PC-3 (cell line): ENCODE measurements around the gene WWC1. TPM values are rescaled to one million over a fixed set of nuclear protein-coding genes. Genes with fewer than 3 reads are reported as not detected.

ENCODE experiments used
- ATAC-seq: fragments of 200-7000 bp; cut with Tn5 transposase; 2 replicates; pipeline ENCODE4 v1.9.1; 2020; ENCODE audit warnings: mild to moderate bottlenecking, moderate library complexity
- BruUV-seq: library from RNA; stranded (reverse); fragments of 400-500 nt; replicated peaks from 2 replicates; lab custom pipeline; 2021; lab: Mats Ljungman, UMichigan
- CTCF ChIA-PET: fragments of 300-600 bp; sonication (Branson Sonifier 250); formaldehyde crosslinking; loops from one replicate; lab custom pipeline; 2022; ENCODE audit warnings: antibody characterized with exemption; lab: Charles Lee
- POLR2A ChIA-PET: fragments of 300-600 bp; sonication (Branson Sonifier 250); formaldehyde crosslinking; loops from one replicate; lab custom pipeline; 2022; ENCODE audit warnings: antibody characterized with exemption; ENCODE audit not compliant: unreplicated experiment; lab: Charles Lee
- DNase-seq: peaks from one replicate; pipeline ENCODE4 v3.0.0-alpha.2; 2015
- H2AFZ ChIP-seq: fragments of 300-600 bp; sonication (generic); 2 replicates; pipeline ENCODE4 v1.6.0; 2016; ENCODE audit warnings: antibody characterized with exemption, low read length
- H3F3A ChIP-seq: fragments of 300-600 bp; sonication (generic); one replicate; pipeline ENCODE4 v1.6.0; 2017; ENCODE audit warnings: antibody characterized with exemption, low read length, control low read depth, mild to moderate bottlenecking; ENCODE audit not compliant: unreplicated experiment
- H3K27ac ChIP-seq: fragments of 300-600 bp; sonication (generic); 2 replicates; pipeline ENCODE4 v1.5.1; 2016; ENCODE audit warnings: mild to moderate bottlenecking, low read length
- H3K27me3 ChIP-seq: fragments of 300-600 bp; sonication (generic); 2 replicates; pipeline ENCODE4 v1.6.1; 2016; ENCODE audit warnings: low read length, mixed read lengths
- H3K36me3 ChIP-seq: fragments of 300-600 bp; sonication (generic); 2 replicates; pipeline ENCODE4 v1.6.1; 2016; ENCODE audit warnings: low read depth, mixed run types, low read length, mixed read lengths
- H3K4me1 ChIP-seq: fragments of 300-600 bp; sonication (generic); 2 replicates; pipeline ENCODE4 v1.5.1; 2016; ENCODE audit warnings: low read length; ENCODE audit not compliant: insufficient read depth
- H3K4me2 ChIP-seq: fragments of 300-600 bp; sonication (generic); 2 replicates; pipeline ENCODE4 v1.6.0; 2016; ENCODE audit warnings: low read length
- H3K4me3 ChIP-seq: fragments of 300-600 bp; sonication (generic); 2 replicates; pipeline ENCODE4 v1.5.1; 2016; ENCODE audit warnings: mild to moderate bottlenecking, low read length, mixed read lengths
- H3K79me2 ChIP-seq: fragments of 300-600 bp; sonication (generic); 2 replicates; pipeline ENCODE4 v1.6.1; 2017; ENCODE audit warnings: low read length, mixed read lengths
- H3K9ac ChIP-seq: fragments of 300-600 bp; sonication (generic); 2 replicates; pipeline ENCODE4 v1.6.0; 2016; ENCODE audit warnings: mild to moderate bottlenecking, low read length
- H3K9me2 ChIP-seq: fragments of 300-600 bp; sonication (generic); replicated peaks from 2 replicates; pipeline ENCODE4 v1.6.1; 2016; ENCODE audit warnings: mixed run types, low read length, mixed read lengths
- H3K9me3 ChIP-seq: fragments of 300-600 bp; sonication (generic); 2 replicates; pipeline ENCODE4 v1.6.1; 2016; ENCODE audit warnings: low read length, mixed read lengths
- H4K20me1 ChIP-seq: fragments of 300-600 bp; sonication (generic); 2 replicates; pipeline ENCODE4 v1.6.1; 2016; ENCODE audit warnings: low read length, mixed read lengths
- EZH2 ChIP-seq: fragments of 300-600 bp; sonication (generic); IDR thresholded peaks from one replicate; pipeline ENCODE4 v1.6.1; 2017; ENCODE audit warnings: antibody characterized with exemption, mild to moderate bottlenecking, low read length; ENCODE audit not compliant: unreplicated experiment
- EZH2phosphoT487 ChIP-seq: fragments of 300-600 bp; sonication (generic); IDR thresholded peaks from 2 replicates; pipeline ENCODE4 v1.6.1; 2018; ENCODE audit warnings: mild to moderate bottlenecking, antibody characterized with exemption, low read length, borderline replicate concordance
- intact Hi-C: fragments of 100-400 bp; cut with micrococcal nuclease; formaldehyde crosslinking; loops from 2 replicates; pipeline ENCODE4 v1.9.0; 2023
- total RNA-seq: library from RNA; depleted of rRNA; stranded (reverse); fragments of >200 nt; gene quantifications from 2 replicates; pipeline ENCODE4 v1.2.3, GENCODE V29; 2014
- TF ChIP-seq, protein P1 (sequence below): fragments of 300-600 bp; sonication (generic); conservative IDR thresholded peaks from 2 replicates; pipeline ENCODE4 v1.5.1; 2017; ENCODE audit warnings: antibody characterized with exemption, low read depth, mild to moderate bottlenecking, low read length

The WWC1 gene
- total RNA-seq, 1 experiment from 2014 or later, result 31.8 TPM

DNA sequence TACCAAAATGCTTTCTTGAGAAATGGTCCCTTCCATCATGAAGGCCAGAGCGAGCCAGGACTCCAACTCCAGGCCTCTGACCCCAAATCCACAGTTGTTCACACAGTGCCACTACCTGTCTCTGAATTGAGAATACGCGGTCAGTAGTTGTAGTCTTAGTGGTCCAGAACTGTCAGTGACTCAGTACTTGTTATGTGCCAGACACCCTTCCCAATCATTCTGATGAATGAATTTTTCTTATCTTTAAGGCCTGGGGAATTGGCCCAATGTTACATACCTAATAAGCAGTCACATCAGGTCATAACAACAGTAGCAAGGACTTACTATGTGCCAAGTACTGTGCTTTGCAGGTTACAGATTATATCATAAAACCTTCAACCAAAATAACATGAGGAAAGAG is 122.2 kb downstream of the WWC1 start:
- no TSS peak for BruUV-seq

DNA sequence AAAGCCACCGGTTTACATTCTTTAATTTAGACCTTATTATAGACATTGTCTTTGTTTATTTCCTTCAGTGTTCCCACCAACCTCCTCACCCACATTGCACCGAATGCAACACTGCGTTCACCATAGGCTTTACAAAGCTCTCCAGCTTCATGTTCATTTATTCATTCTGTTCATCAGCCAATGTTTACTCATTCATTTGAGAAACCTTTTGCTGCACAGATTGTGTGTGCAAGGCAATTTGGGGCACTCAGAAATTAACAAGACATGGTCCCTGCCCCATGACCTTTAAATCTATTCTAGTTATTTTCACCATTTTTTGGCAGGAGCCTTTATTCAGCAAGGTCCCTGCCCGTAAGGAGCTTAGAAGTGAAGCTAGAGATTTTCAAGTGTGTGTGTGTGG is 124.0 kb downstream of the WWC1 start:
- no peaks in the 10 kb centered on the region for H3K9me2 ChIP-seq
- POLR2A ChIA-PET, result no interaction called here
- H3K4me2 ChIP-seq, result no peak overlapping the region
- H3K9me3 ChIP-seq, result no peaks in the 10 kb centered on the region
- no peak for TF ChIP-seq EZH2
- TF ChIP-seq EZH2phosphoT487, result no peak
- TF ChIP-seq, protein P1, sequence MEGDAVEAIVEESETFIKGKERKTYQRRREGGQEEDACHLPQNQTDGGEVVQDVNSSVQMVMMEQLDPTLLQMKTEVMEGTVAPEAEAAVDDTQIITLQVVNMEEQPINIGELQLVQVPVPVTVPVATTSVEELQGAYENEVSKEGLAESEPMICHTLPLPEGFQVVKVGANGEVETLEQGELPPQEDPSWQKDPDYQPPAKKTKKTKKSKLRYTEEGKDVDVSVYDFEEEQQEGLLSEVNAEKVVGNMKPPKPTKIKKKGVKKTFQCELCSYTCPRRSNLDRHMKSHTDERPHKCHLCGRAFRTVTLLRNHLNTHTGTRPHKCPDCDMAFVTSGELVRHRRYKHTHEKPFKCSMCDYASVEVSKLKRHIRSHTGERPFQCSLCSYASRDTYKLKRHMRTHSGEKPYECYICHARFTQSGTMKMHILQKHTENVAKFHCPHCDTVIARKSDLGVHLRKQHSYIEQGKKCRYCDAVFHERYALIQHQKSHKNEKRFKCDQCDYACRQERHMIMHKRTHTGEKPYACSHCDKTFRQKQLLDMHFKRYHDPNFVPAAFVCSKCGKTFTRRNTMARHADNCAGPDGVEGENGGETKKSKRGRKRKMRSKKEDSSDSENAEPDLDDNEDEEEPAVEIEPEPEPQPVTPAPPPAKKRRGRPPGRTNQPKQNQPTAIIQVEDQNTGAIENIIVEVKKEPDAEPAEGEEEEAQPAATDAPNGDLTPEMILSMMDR, result no peak
- peaks cover 2% of the 10 kb centered on the region for H3F3A ChIP-seq
- intact Hi-C loops, result no loop called here
- no peaks in the 10 kb centered on the region for H4K20me1 ChIP-seq
- H2AFZ ChIP-seq, result no peak overlapping the region
- peaks cover 21% of the 10 kb centered on the region for H3K36me3 ChIP-seq
- H3K9ac ChIP-seq, result no peak overlapping the region
- H3K4me1 ChIP-seq, result peaks cover 43% of the 10 kb centered on the region
- ATAC-seq (no peak), DNase-seq (no peak)
- H3K4me3 ChIP-seq, result no peak overlapping the region
- no peak overlapping the region for H3K27ac ChIP-seq
- BruUV-seq, result no TSS peak
- CTCF ChIA-PET, result no interaction called here
- no peaks in the 10 kb centered on the region for H3K79me2 ChIP-seq
- no peaks in the 10 kb centered on the region for H3K27me3 ChIP-seq

More for the DNA sequence above, 122.2 kb downstream of the WWC1 start:
- H3K4me2 ChIP-seq, result peak overlapping the region; percentile 19; the same call in 1 of the 2 replicates
- H3K4me3 ChIP-seq, result no peak overlapping the region
- CTCF ChIA-PET, result interaction anchor here (0.9 kb wide), 1 partner anchor 143 kb away, joined by 5 read pairs; no protein-coding TSS in a partner anchor
- TF ChIP-seq EZH2, result no peak
- TF ChIP-seq, protein P1, result no peak
- no peak for TF ChIP-seq EZH2phosphoT487
- H3K4me1 ChIP-seq, result peaks cover 61% of the 10 kb centered on the region
- no peaks in the 10 kb centered on the region for H4K20me1 ChIP-seq
- no peaks in the 10 kb centered on the region for H3K9me3 ChIP-seq
- intact Hi-C loops, result loop anchor here (5.0 kb wide), 2 partner anchors 46 to 121 kb away; partner anchors contain the start of gene WWC1
- H3K36me3 ChIP-seq, result peaks cover 21% of the 10 kb centered on the region
- no peaks in the 10 kb centered on the region for H3K27me3 ChIP-seq
- H3K9me2 ChIP-seq, result no peaks in the 10 kb centered on the region
- no peak for ATAC-seq
- no peak overlapping the region for H2AFZ ChIP-seq
- H3K27ac ChIP-seq, result peak overlapping the region; percentile 29
- H3K79me2 ChIP-seq, result no peaks in the 10 kb centered on the region
- POLR2A ChIA-PET, result no interaction called here
- DNase-seq, result no peak
- H3K9ac ChIP-seq, result no peak overlapping the region
- H3F3A ChIP-seq, result peaks cover 7% of the 10 kb centered on the region

DNA sequence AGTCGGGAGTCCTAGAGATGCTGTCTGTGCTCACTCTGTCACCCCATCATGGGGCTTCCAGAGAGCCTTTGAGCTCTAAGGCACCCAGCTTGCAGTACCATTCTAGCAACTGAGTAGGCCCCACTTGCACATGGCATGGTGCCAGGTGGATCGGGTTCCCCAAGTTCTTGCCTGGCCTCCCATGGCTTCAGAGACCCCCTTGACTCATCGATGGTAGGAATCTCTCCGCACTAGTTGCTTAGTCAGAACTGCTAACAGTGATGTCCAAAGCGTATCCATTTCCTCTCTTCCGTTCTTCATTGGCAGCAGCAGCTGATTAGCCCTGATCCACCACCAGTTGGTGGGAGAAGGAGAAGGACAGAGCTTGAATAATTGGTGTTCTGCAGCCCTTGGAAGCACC is 124.5 kb downstream of the WWC1 start:
- Histone ChIP-seq H3K4me1 (peaks cover 39% of the 10 kb centered on the region), H3K36me3 (peaks cover 21% of the 10 kb centered on the region), H3K9me3 (no peaks in the 10 kb centered on the region), H4K20me1 (no peaks in the 10 kb centered on the region), H3K9me2 (no peaks in the 10 kb centered on the region), H3K27ac (no peak overlapping the region), H3K27me3 (no peaks in the 10 kb centered on the region), H3K4me2 (no peak overlapping the region), H3K79me2 (no peaks in the 10 kb centered on the region), H3F3A (no peaks in the 10 kb centered on the region), H3K9ac (no peak overlapping the region), H3K4me3 (no peak overlapping the region), H2AFZ (no peak overlapping the region)
- intact Hi-C loops, result no loop called here
- no TSS peak for BruUV-seq
- TF ChIP-seq, protein P1, result no peak
- TF ChIP-seq EZH2phosphoT487 (no peak), EZH2 (no peak)
- POLR2A ChIA-PET, result no interaction called here
- CTCF ChIA-PET, result no interaction called here
- ATAC-seq (no peak), DNase-seq (no peak)
